HG03064 (cell line): ENCODE data around the gene EXOC4.

Source experiments
- ATAC-seq: cut with Tn5 transposase; IDR thresholded peaks from one replicate; pipeline ENCODE4 v1.9.1; 2021; ENCODE audit warnings: low read depth; ENCODE audit not compliant: unreplicated experiment

Gene EXOC4

DNA sequence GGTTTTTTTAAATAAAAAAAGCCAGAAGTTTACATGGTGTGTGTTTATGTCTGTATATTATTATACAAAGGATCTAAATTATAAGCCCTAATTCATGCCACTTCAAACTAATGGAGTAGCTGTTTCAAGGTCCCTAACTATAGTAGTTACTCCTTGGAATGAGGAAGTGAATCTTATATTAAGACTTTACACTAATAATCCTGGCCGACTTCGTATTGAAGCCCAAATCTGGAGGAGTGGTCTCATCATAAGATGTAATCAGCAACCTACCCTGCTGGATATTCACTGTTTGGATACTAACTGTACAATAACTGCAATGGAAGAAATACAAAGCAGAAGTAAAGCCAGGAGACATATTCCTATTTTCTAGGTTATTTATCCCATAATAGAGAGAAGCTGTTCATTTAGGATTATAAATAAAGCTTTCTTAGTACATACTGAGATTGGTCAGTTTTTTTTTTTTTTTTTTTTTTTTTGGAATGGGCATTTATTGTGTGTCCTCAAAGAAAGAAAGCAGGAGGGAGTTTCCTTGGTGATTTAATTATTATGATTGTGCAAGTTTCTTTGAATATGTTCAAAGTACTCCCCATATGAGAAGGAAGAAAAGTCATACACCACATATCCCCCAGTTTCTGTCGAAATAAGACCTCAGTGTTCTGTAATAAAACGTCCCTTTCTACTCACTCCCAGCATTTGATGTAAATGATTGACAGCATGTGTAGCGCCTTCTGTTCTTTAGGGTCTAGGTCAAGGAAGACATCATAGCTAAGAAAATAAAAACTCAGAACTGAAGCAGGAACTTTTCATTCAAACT, 397.8 kb downstream of the EXOC4 start:
- no peak for ATAC-seq

DNA sequence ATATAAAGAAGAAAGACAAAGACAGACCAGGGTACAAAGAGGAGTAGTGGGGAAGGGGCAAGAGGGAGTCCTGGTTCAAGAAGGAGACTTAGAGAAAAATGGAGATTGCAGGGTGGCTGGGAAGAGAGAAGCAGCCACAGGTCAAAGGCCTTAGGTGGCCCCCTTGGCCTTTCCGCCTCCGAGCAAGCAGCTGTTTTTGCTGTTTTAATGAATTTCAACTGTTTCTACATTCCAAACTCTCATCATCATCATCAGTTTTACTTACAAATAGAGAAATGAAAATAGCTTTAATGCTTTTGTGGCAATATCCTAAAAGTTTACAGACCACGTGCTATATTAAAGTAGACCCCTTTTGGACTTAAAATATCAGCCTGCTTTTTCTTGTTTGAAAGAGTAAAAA, 399.7 kb downstream of the EXOC4 start:
- ATAC-seq = no peak

DNA sequence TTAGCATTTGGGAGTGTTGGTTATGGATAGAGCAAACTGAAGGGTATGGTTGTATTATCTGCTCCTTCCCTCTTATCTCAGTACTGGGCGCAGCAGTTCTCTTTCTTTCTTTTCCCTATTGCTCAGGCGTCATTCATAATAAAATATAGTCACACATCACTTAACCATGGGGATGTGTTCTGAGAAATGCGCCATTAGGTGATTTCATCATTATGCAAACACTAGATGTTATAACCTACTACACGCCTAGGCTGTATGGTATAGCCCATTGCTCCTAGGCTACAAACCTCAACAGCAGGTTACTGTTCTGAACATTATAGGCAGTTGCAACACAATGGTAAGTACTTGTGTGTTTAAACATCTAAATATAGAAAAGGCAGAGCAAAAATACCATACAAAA, 401.7 kb downstream of the EXOC4 start:
- ATAC-seq = no peak

DNA sequence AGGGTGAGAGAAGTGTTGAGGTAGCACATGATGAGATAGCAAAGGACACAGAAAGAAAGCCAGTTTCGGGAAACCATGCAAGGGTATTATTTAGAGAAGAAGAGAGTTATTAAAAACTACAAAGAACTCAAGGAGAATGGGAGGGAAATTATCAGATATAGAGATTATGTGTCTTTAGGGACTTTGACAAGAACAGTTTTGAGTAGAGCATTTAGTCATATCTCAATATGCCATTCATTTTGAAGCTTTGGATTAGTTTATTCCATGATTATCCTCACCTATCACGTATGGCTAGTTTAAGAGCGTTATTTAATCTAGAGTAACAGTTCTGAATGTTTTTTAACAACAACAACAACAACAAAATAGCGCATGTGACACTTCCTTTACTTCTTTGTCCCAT, 409.4 kb downstream of the EXOC4 start:
- ATAC-seq = no peak

DNA sequence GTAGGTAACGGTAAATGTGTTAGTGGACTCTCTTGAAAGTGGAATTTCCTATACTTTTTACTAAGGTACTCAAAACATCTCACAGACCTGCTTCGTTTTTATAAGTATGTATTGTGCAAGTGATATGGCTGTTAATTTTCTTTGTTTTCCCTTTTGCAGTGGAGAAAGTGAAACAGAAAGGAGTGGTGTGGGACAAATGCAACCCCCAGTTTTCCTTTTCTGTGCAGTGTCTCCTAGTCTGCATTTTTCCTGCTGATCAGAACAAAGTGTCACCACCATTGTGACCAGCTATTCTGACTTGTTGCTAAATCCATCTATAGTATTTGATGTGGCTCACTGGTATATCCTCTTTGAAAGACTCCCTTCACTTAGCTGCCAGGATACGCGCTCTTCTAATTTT, 410.0 kb downstream of the EXOC4 start:
- ATAC-seq = no peak

DNA sequence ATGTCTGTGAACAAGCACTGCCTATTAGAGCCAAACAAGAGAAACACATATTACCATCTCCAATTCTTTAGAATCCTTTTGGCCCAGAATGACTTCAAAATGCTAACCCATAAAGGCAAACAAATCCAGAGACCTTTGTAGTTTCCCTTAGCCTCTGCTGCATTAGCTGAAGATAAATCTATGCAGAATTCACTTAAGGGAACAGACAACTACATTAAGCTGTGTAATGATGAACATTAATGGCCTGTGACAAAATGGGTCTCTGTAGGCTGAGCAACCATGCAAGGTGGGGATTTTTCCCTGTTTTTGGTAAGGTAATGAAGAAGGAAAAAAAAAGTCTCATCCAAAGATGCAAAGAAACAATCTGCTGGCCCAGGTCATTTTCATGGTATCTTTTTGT, 411.6 kb downstream of the EXOC4 start:
- no peak for ATAC-seq

DNA sequence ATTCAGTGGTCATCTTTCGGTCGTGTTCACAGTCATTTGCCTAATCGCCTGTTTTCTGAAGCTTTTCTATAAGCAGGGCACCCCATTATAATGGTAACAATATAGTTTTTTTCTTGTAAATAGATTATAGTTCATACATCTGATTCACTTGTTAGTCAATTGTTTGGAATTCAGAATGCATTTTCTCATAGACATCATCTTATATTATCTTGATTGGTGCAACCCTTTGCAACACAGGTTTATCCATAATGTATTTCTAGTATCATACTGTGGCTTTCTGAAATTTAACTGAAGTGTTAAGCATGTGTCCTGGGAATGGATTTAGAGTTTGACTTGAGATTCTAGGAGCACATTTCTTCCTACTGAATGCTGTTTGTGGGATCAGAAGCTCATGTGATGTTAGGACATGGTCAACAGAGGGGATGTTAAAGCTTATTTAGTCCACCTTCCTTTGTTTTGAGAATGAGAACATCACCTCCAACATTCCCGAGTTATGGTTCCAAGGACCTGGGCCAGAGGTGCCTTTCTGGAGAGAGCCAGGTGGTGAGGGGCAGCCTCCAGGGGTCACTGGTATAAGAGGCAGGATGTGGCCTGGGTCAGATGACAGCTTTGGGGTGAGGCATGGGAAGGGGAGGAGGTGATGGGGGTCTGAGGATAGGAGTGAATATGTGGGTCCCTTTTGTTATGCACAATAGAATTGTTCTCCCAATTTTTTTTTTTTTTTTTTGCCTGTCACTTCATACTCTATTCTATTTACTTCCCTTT, 415.6 kb downstream of the EXOC4 start:
- no peak for ATAC-seq

DNA sequence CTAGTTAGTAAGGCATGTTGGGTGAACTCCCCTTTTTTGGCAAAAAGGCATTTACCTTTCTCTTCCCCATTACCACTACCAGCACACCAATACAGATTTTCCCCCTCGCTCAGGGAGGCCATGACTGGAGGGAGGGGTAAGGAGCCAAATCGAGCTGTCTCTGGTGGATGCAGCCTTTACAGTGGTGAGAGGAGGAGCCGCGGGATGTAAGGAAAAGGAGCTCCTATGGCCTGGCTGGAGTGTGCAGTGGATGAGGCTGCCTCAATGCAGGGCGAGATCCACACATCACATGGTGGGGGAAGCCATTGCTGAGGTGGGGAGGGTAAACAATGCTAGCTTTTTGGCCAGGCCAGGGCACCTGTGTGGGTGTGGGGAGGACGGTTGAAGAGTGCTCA, 416.2 kb downstream of the EXOC4 start:
- ATAC-seq = no peak

DNA sequence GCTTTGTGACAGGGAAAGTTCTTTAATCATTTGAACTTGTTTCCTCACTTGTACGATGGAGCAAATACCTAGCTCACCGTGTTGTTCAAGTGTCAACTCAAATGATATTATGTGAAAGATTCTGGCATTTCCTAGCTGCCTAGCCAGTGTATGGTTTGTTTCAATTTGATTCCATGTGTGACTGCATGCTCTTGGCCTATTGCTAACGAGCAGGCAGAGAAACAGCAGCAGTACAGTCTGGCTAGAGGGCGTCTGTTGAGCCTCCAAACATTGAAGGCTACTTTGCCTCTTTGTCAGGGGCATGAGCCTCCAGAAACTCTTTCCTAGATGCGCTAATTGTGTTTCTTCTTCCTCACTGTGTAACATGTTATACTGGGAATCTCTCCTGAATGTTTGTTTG, 417.4 kb downstream of the EXOC4 start:
- no peak for ATAC-seq

DNA sequence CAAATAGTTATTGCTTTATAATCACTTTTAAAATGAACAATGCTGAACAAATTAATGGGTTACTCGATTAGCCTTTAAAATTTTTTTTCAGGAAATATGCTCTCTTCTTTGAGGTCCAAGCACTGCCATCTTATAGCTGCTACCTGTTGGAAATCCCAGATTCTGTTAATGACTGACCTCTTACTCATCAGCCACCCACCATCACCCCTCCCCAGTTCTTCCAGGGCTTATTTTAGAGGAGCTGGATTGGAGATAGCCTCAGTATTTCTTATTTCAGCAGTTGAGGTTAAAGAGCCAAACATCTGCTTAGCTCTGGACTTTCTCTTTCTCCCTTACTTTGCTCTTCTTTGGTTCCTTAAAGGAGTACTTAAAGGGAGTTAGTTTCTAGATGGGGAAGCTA, 420.0 kb downstream of the EXOC4 start:
- ATAC-seq = no peak

DNA sequence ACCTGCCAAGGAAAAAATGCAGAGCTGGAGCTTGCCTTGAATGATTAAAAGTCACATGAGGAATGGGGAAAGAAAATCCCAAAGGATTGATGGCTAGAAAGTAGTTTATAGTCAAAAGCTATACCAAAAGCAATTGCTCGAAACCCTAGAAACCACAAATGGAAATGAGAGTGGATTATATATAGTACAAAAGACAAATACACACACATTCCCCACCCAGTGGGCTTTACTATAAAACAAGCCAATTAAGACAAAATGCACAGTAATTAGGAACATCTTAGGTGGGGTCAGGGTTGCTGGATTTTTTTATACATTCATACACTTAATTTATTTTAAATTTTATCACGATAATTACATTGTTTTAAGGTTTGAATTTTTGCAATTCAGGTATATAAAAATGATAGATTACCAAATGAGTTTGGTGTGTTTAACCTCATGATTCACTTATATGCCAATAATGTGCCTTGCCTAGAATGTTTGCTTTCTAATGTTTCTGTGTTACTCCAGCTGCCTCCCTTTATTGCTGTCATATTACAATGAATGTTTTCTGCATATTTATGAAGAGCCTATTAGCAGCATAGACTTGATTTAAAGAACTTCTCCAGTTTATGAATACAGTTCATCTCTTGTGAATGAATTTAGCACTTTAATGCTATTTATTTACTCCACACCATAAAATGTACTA, 421.3 kb downstream of the EXOC4 start:
- no peak for ATAC-seq

DNA sequence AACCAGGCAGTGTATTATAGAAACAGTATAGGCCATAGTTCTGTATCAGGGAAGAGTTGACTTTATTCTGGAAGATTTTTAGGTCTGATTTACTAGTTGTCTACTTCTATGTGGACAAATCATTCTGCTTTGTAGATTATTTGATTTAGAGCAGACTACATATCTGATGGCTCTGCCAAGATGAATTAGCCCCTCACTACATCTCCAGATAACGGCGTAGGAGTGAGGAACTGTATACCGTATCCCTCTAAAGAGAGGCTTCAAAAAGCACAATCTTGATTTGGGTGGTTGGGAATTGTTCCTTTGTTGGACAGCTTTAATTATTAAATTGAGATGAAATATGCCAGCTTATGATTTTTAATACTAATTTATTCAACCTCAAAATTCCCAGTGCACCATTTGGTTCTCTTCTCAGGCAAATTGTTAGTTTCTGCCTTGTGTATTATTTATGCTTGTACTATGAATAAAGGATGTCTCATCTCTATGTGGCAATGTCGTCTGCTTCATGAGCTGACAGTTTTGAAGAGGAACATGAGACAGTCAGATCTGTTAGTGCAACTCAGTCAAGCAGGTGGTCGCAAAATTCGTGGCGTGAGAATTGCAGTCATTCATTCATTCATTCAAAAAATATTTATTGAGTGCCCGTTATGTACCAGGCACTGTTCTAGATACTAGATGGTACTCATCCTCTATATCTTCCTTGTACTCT, 422.8 kb downstream of the EXOC4 start:
- ATAC-seq = no peak

DNA sequence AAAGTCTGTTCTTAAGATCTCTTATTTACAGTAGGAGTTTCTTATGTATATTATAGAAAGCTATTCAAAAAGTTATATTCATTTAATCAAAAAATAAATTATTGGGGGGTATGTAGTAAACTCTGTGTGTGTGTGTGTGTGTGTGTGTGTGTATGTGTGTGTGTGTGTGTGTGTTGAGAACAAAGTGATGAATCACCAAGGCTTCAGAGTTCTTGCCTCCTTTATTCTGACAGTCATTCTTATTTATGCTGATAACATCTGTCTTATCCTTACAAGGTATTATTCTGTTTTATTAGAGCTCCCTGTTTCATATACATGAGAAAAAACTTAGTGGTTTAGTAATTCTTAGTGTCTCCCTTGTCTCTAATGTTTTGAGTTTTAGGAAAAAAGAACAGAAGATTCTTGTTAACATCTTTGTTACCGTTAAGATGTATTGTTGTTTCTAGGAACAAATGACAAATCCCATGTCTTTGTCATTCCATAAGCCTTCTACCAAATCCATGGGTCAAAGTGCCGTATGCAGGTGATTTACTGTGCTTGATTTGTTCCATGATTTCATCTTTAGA, 424.0 kb downstream of the EXOC4 start:
- no peak for ATAC-seq

DNA sequence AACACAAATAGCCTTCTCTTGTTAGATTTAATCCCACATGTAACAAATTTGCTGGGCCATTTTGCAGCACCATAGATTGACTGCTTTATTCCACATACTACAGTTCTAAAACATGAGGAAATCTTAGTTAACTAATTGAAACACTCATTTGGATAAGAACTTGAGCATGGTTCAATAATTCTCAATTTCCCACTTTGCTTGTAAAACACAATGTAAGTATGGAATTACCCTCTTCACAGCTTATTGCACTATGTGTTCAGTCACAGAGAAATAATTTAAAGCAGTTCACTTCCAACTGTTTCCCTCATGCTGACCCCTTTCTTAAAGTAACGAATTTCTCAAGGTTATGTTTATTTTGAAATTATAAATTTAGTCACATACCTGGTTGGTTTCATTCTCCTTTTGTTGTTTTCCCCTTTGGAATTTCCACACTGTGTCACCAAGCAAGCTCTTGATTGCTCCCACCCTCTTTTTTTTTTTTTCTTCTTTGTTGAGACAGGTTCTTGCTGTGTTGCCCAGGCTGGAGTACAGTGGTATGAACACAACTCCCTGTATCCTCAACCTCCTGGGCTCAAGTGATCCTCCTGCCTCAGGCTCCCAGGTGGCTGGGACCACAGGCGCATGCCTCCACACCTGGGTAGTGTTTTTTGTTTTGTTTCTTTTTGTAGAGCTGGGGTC, 425.4 kb downstream of the EXOC4 start:
- no peak for ATAC-seq

DNA sequence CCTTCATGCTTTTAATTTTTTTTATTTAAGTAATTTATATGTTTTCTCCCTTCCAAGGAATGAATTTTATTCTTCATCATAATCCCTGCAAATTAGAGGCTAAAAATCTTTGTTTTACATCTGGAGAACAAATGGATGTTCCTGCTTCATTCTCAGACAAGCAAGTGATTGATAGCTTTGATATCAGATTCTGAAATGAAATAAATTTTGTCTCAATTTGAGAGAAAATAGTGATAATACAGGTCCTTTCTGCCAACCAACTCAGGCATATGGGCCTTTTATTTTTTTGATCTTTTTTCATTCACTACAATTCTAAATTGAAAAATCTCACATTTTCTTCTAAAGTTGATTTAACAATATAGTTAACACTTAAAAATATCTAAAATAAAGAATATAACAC, 427.1 kb downstream of the EXOC4 start:
- no peak for ATAC-seq

DNA sequence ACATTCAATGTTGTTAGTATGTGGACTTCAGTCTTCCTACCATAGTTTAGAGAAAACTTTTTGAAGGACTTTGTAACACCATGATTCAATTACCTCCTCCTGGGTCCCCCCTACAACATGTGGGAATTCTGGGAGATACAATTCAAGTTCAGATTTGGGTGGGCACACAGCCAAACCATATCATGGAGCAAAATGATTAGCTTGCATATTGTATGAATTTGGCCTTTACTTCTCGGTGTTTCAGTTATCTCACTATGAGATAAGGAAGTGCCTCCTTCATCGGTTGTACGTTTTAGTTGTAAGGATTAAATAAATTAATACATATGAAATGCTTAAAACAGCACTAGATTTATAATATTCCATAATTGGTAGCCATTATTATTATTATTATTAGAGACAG, 428.7 kb downstream of the EXOC4 start:
- no peak for ATAC-seq

DNA sequence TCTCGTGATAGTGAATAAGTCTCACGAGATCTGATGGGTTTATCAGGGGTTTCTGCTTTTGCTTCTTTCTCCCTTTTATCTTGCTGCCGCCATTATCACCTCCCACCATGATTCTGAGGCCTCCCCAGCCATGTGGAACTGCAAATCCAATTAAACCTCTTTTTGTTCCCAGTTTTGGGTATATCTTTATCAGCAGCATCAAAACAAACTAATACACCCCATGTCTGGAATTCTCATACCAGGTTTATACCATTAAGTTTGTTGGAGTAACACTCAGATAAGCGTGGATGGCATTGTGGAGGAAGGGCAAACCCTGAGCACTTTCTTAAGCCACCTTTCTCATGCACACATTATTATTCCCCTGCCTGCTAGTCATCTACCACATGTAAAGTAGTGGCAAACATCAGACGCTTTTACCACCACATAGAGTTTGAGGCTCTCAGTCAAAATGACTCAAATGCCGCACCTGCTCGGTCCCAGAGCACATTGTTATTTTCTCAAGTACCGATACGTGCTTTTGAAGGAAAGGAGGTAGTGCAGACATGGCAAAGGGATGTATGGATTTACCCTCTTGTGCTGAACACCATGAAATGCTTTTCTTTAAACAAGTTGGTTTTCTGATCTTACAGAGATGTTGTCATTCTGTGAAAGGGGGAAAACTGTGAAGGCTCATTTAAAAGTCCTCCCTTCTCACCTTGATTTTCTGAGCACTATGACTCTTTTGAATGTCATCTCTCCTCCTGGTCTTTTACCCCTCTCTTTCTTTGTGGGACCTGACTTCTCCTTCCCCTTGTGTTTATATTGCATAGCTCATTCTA, 429.7 kb downstream of the EXOC4 start:
- no peak for ATAC-seq

DNA sequence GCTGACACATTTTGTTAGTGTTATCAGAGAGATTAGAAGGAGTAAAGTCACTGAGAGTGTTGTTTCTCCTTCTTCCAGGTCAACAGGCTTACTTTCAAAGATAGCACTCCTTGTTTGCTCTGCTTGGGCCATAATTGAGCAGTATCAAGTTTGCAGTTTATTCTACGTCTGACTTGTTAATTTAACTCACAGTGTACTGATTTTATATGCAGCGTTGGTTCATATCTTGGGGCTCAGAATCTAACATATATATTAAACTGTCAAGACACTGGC, 430.2 kb downstream of the EXOC4 start:
- no peak for ATAC-seq

DNA sequence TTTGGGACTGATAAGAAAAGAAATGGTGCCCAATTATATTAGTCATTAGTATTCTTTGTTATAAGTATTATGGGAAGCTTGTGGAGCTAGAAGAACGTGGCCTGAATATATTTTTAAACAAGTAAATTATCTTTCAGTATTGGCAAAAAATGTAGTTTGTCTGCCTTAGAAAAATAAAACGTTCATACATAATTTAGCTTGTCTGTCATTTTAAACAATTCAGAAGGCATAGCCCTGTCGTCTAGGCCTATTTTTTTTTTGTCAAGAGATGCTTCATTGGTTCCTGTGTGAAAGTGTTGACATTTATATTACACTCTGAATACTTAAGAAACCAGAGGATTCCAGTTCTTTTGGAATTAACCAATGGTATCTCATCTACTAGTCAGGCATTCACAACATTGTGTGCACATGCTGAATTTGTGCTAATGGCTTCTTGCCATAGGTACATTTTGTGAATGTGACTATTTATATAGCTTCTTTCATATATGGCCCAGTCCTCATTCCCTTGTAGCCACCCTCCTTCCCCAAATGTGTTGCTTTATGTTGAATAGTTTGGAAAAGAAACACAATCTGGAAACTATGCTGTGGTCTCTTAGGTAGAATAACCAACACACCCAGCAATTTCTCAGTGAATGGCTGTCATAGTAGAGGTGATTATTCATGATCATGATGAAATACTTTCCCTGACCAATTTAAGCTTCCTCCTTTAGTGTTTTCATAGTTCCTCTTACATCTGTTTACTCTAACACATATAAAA, 435.8 kb downstream of the EXOC4 start:
- ATAC-seq = no peak
